Stimulated activated CD4-positive, alpha-beta T cell treated with anti-CD3 and anti-CD28 coated beads, Interleukin-12 subunit alpha, Interleukin-12 subunit beta, amount 100 ng/mL, for 4 hours (primary cell): ENCODE data around the gene SPSB1.
"Not testable (repeated sequence)": the region's sequence is repeated elsewhere in the genome, so short reads cannot be mapped to it uniquely, and the experiment has no call there.

Source experiments
- DNase-seq: peaks from one replicate; pipeline ENCODE4 v3.0.0-alpha.2; 2020

Gene SPSB1

GRCh38 chr1:9369964-9370788 lies 77.5 kb downstream of the SPSB1 start:
- no peak for DNase-seq

DNA sequence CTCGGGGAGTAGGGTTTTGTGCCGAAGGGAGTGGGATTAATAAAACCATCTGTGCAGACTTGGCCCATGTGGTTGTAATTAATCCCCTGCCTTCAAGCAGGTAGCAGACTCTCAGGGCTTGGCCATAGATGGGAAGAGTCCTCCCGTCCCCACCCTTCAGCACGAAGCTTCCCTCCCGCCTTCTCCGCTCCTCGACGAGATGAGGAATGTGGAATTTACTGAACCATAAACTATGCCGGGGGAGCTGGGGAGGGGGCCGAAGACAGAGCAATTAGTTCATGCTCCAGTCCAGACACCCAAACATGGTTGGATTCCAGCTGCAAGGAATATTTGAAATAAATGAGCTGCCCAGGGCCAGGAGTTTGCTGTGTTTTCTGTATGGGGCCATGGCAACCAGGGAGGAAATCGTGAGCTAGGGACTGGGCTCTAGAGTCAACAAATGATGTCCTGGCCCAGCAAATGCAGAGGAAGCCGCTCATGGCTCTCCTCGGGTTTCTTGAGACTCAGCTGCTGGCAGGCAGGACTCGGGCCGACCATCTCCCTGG lies 78.8 kb downstream of the SPSB1 start:
- DNase-seq = no peak

DNA sequence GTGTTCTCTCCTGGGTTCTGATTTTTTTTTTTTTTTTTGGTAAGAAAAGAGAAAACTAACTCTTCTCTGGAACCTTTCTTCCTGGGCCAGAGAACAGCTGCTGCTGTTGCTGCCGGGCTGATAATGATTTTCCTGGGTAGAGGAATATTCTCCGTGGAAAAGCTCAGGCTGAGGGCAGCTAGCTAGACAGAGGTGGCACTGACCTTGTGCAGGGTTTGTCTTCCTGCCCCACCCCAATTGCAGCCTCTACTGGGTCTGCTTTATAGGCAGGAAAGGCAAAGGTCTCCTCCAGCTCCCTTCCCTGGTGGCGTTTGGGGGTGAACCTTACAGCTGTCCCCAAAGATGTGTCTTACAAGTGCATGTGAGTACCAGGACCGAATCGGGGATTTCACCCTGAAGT lies 79.3 kb downstream of the SPSB1 start:
- no peak for DNase-seq

GRCh38 chr1:9373619-9374018 lies 80.9 kb downstream of the SPSB1 start:
- no peak for DNase-seq

DNA sequence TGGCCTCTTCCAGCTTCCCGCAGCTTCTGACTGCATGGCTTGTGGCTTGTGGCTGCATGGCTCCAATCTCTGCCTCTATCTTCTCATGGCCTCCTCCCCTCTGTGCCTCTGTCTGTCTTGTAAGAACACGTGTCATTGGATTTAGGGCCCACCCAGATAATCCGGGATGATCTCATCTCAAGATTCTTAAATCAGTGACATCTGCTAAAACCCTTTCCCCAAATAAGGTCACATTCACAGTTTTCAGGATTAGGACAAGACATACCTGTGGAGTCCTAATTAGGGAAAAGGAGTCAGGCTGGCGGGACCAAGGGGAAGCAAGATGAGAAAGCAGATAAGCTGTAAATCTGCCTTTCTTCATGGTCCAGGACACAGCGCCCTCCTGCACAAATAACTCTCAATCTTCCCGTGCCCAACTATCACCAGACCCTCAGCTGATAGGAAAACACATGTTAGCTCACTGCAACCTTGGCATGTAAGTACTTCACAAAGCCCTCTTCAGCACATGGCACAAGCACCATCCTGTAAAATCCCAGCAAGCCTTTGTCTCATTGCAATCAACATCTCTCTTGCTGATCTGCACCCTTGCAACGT lies 82.2 kb downstream of the SPSB1 start:
- no peak for DNase-seq

- DNase-seq = no peak
Observed at GRCh38 chr1:9375912-9376311, 83.2 kb downstream of the SPSB1 start.

- DNase-seq = no peak
Observed at GRCh38 chr1:9376430-9376829, 83.7 kb downstream of the SPSB1 start.

DNA sequence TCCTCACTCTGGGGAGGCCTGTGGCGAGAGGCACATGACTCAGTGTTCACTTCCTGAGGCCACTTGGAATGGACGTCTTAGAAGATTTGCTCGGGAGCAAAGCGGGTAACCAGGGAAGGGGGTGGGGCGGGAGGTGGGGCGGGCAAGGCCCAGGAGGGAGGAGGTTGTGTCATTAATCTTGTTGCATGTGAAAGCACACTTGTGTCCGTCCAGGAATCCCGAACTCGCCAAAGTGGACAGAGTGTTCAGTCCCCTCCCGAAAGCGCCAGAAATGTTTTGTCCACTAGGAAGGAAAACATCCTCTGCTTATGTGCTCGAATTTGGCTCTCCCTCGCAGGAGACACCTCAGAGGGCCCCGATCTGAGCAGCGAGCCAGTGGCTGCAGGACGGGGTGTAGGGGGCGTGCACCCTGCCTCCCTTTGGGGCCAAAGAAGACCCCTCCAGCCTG lies 84.2 kb downstream of the SPSB1 start:
- no peak for DNase-seq

DNA sequence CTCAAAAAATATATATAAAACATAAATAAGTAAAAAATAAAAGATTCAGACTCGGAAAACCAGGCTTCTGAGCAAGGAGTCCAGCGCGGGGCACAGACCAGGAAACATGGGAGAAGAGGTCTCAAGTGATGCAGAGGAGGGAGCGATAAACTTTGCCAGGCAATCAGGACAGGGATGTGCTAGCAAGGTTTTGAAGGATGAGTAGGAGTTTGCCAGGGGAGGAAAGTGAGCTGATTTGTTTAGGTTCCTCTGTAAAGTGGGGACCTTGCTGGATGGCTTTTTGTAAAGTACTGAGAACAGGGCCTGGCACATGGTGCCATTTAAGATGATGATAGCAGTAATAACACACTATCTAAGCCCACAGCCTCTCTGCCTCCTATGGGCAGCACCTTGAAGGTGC lies 86.1 kb downstream of the SPSB1 start:
- no peak for DNase-seq

- no peak for DNase-seq
Observed at GRCh38 chr1:9380711-9381110, 88.0 kb downstream of the SPSB1 start.

DNA sequence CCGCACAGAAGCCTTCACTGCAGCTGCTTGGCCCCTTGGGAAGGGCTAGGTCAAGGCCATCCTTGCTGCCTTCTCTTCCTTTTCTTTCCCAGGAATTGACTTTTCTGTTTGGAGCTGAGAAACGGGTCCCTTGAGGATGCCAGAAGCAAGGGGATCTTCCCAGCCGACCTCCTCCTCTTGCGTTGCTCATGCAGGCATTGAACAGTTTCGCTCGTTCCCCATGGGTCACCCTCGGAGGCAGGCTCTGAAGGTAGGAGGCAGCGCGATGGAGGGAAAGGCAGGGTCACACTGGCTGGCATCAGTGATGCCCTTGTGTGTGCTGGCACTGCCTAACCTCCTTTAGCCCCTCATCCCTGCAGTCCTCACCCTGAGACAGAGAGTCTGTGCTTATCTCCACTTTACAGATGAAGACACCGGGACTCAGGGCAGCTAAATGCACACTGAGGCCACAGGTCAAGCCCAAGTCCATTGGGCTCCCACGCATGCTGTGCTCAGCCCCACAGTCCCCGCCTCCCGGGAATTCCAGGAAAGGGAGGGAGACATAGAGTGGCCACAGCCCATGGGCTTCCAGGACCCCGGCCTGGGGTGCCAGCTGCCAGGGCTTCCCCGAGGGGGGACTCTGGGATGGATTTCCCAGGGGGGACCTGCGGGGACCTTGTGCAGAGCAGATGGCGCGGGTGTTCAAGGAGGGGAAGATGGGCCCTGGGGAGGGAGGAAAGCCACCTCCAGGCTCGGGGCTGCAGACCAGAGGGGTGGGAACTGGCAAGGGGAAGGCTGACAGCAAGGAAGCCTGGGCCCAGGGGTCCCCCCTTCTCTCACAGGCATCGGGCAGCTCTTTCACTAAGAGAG lies 90.2 kb downstream of the SPSB1 start:
- no peak for DNase-seq

GRCh38 chr1:9384128-9384527 lies 91.4 kb downstream of the SPSB1 start:
- DNase-seq = no peak

- no peak for DNase-seq
Observed at GRCh38 chr1:9384751-9385245, 92.1 kb downstream of the SPSB1 start.

- not testable (repeated sequence) for DNase-seq
Observed at GRCh38 chr1:9385392-9385791, 92.7 kb downstream of the SPSB1 start.

DNA sequence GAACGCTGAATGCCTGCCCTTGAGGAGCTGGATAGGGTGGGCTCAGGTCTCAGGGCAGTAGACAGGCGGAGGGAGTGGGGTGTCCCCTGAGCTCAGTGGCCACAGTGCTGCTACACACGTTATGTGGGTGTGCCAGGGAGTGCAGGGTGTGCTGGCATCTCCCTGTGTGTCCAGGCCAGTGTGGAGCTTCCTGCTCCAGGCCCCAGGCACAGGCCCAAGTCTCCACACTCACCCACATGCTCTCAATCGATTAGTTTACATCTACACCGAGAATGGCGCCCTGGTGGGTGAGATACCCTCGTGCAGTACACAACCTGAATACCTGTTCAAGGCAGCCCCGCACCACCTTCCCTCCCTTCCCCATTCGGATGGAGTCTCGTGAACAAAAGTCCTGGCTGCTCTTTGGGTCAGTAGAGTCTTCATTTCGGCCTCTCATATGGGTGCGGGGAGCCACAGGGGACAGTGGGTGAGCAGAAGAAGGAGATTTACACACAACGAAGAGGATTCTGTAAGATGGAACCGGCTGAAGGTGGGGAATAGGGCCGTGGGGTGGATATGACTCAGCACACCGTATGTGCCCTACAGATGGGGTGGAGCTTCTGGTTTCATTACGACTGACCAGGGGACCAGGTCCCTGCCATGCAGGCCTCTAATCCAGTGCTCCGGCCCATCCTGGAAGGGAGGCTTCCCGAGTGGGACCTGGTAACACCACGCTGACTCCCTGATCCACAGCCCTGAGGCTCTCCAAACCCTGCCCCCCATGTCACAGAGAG lies 93.3 kb downstream of the SPSB1 start:
- DNase-seq = no peak

- no peak for DNase-seq
Observed at GRCh38 chr1:9388335-9389180, 95.9 kb downstream of the SPSB1 start.

GRCh38 chr1:9389968-9390367 lies 97.3 kb downstream of the SPSB1 start:
- no peak for DNase-seq

- no peak for DNase-seq
Observed at GRCh38 chr1:9391620-9392019, 98.9 kb downstream of the SPSB1 start.

DNA sequence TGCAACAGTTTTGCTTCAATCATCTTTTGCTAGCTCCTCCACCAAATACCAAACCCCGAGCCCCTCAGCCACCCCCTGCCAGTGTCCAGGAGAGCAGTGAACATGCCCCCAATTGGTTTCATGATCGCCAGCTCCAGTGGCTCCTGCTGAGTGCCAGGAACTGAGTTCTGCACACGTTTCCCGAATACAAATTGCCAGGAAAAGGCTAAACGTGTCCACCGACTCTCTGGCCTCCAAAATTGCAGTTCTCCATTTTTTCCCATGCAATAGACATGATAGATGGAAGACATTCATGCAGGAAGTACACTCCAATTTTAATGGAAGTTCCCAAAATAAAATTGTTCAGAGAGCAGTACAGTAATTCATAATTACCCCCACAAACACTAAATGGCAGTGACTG lies 101.3 kb downstream of the SPSB1 start:
- no peak for DNase-seq

GRCh38 chr1:9395018-9395417 lies 102.3 kb downstream of the SPSB1 start:
- DNase-seq = no peak

DNA sequence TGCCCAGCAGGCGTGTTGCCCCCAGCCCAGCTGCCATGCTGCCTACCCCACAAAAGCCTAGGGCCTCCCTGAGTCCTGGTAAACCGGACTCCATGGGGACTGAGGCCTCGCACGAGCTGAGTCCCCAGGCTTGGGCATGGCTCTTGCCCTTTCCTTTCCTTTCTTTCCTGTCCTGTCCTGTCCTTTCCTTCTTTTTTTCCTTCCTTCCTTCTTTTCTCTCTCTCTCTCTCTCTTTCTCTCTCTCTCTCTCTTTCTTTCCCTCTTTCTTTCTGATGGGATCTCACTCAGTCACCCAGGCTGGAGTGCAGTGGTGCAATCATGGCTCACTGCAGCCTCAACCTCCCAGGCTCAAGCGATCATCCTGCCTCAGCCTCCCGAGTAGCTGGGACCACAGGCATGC lies 104.4 kb downstream of the SPSB1 start:
- no peak for DNase-seq
